Right cardiac atrium (tissue), 5 donors: ENCODE measurements around the gene RAB15. TPM values are rescaled to one million over a fixed set of nuclear protein-coding genes. Genes with fewer than 3 reads are reported as not detected.

Experiments
- ATAC-seq, 2 donors: fragments of 200-7000 bp; cut with Tn5 transposase; one replicate each; pipeline versions ENCODE4 v1.8.0 to v1.9.1; 2020; ENCODE audit warnings: moderate library complexity in 2 of 2, mild to moderate bottlenecking in 1 of 2
- DNase-seq, 3 donors: peaks; one replicate each; pipeline ENCODE4 v3.0.0-alpha.2; 2020
- H3K27ac ChIP-seq: one replicate; pipeline ENCODE4 v1.5.1; 2013; ENCODE audit warnings: mild to moderate bottlenecking, low read length, control low read depth, moderate library complexity
- H3K27me3 ChIP-seq: one replicate; pipeline ENCODE4 v1.6.1; 2013; ENCODE audit not compliant: control insufficient read depth, insufficient read depth
- H3K4me1 ChIP-seq: one replicate; pipeline ENCODE4 v1.6.1; 2013; ENCODE audit warnings: low read length; ENCODE audit not compliant: control insufficient read depth, insufficient read depth
- H3K4me3 ChIP-seq: one replicate; pipeline ENCODE4 v1.5.1; 2013; ENCODE audit warnings: low read length, control low read depth
- H3K9me3 ChIP-seq: one replicate; pipeline ENCODE4 v1.6.1; 2013; ENCODE audit warnings: low read length; ENCODE audit not compliant: control insufficient read depth
- WGBS: extraction: QIAGEN DNeasy Blood & Tissue Kit; methylation state at CpG from one replicate; pipeline ENCODE4 v1.1.7; 2013; 5-methylcytosine and 5-hydroxymethylcytosine counted together
- intact Hi-C, 4 donors: fragments of 100-400 bp; cut with DNase I; formaldehyde crosslinking; loops; one replicate each; pipeline versions ENCODE4 v1.11.0 to v1.14.0; 2022 to 2023
- polyA plus RNA-seq: library from polyadenylated mRNA; stranded (reverse); fragments of 200-250 nt; gene quantifications from one replicate; pipeline ENCODE4 v1.2.3, GENCODE V29; 2013
- total RNA-seq, 4 donors: library from RNA; stranded (reverse); fragmentation: NEBNext Ultra II Directional; extraction: Animal tissue kit (Norgen Biotek cat#: 25700); gene quantifications; one replicate each; pipeline ENCODE4 v1.2.1, GENCODE V29; 2021
- donor health status: healthy with polysubstance abuse.
- donor health status: DM: no; HTN: yes; CAD: no.
- donor health status: DM: no; HTN: no; CAD: no.
- donor health status: DM: no; HTN: yes; CAD: no; lungs with severe emphysema.
- donor health status: DM: yes; HTN: yes; CAD: no.

RAB15 gene
- total and polyA plus RNA-seq, 5 donors, result 12.7 to 48.1 (median 20.5) TPM

DNA sequence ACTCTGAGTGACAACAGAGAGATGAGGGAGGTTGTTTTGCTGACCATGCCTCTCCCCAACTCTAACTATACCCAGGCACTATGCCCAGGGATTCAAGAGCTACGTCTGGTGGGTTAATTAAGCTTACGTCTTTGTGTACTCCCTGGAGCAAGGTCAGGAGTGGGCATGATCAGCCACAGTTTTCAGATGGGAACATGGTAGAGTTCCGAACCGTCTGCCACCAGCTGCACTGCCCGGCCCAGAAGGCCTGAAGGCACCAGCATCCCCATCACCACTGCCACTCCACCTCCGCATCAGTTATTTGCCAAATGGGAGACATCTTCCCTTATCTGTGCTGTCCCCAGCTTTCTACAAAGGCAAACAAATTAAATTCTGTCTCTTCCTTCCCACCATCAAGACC lies 18.5 kb downstream of the RAB15 start:
- ATAC-seq, result no peak
- Histone ChIP-seq H3K27ac (no peak overlapping the region), H3K4me1 (peaks cover 4% of the 10 kb centered on the region), H3K9me3 (no peaks in the 10 kb centered on the region), H3K4me3 (no peak overlapping the region), H3K27me3 (no peaks in the 10 kb centered on the region)
- no peak for DNase-seq
- 84% methylated on average over 6 of the region's 6 CpGs for WGBS
- intact Hi-C loops, result no loop called here

GRCh38 chr14:64953310-64953654 lies 18.9 kb downstream of the RAB15 start:
- H3K27ac ChIP-seq, result no peak overlapping the region
- no peaks in the 10 kb centered on the region for H3K27me3 ChIP-seq
- DNase-seq (no peak), ATAC-seq (no peak)
- peaks cover 4% of the 10 kb centered on the region for H3K4me1 ChIP-seq
- H3K9me3 ChIP-seq, result no peaks in the 10 kb centered on the region
- intact Hi-C loops, result no loop called here
- WGBS, result 85% methylated on average over 8 of the region's 8 CpGs
- no peak overlapping the region for H3K4me3 ChIP-seq

- WGBS, result 68% methylated on average over 7 of the region's 7 CpGs
- intact Hi-C loops, result no loop called here
- DNase-seq (no peak), ATAC-seq (no peak)
- no peaks in the 10 kb centered on the region for H3K9me3 ChIP-seq
- peaks cover 4% of the 10 kb centered on the region for H3K4me1 ChIP-seq
- peak overlapping the region; percentile 59 for H3K27ac ChIP-seq
- H3K27me3 ChIP-seq, result no peaks in the 10 kb centered on the region
- no peak overlapping the region for H3K4me3 ChIP-seq
These were observed 19.4 kb downstream of the RAB15 start for GRCh38 chr14:64952598-64953309.

GRCh38 chr14:64951724-64952123 lies 20.4 kb downstream of the RAB15 start:
- DNase-seq, result peak in 1 of 3 donors; percentile 48
- Histone ChIP-seq H3K4me1 (peaks cover 4% of the 10 kb centered on the region), H3K9me3 (no peaks in the 10 kb centered on the region), H3K27ac (peak overlapping the region; percentile 59), H3K27me3 (no peaks in the 10 kb centered on the region), H3K4me3 (no peak overlapping the region)
- intact Hi-C loops, result no loop called here
- ATAC-seq, result peak; percentile 3 to 26

DNA sequence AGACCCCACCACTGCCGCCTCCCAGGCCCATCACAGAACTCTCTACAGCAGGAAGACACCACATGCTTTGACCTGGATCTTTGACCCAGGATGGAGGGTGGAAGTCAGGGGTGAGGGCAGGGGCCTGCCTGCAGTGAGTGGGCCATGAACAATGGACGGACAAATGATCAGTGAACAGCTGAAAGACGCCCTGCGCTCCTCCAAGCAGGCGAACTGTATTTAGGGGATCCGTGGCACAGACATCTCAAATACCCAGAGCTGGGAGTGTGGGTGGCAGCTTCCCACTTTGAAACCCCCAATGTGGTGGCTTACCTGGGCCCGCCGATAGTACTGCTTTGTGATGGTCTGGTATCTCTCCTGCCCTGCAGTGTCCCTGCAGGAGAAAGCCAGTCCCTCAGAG lies 20.8 kb downstream of the RAB15 start:
- intact Hi-C loops, result no loop called here
- no peaks in the 10 kb centered on the region for H3K9me3 ChIP-seq
- ATAC-seq, result peak in 1 of 2 donors; percentile 2
- WGBS, result 93% methylated on average over 8 of the region's 8 CpGs
- H3K27me3 ChIP-seq, result no peaks in the 10 kb centered on the region
- DNase-seq, result peak in 1 of 3 donors; percentile 49
- peak overlapping the region; percentile 59 for H3K27ac ChIP-seq
- no peak overlapping the region for H3K4me3 ChIP-seq
- peaks cover 4% of the 10 kb centered on the region for H3K4me1 ChIP-seq

DNA sequence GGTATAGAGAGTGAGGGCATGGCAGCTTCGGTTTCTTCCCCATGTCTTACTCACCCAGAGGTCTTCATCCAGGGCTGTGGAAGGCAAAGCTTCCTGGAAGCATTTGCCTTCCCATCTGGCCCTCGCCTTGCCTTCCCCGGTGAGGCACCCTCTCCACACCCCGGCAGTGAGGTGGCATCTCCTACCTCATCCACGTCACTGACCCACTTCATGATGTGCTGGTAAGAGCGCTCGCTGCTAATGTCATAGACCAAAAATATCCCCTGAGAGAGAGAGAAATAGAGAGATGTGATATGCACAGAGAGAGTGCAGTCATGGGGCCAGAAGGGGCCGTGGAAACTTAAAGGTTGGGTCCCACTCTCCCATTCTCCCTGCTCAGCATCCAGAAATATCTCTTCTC lies 21.2 kb downstream of the RAB15 start:
- 75% methylated on average over 8 of the region's 8 CpGs for WGBS
- Histone ChIP-seq H3K4me1 (peaks cover 4% of the 10 kb centered on the region), H3K27me3 (no peaks in the 10 kb centered on the region), H3K4me3 (peak overlapping the region; percentile 7), H3K9me3 (no peaks in the 10 kb centered on the region), H3K27ac (peak overlapping the region; percentile 87)
- ATAC-seq (peak; percentile 72 to 76), DNase-seq (peak; percentile 50 to 74 (median 50))
- intact Hi-C loops, result no loop called here

GRCh38 chr14:64948612-64949210 lies 23.4 kb downstream of the RAB15 start:
- Histone ChIP-seq H3K27ac (no peak overlapping the region), H3K4me1 (peaks cover 4% of the 10 kb centered on the region), H3K4me3 (no peak overlapping the region), H3K27me3 (no peaks in the 10 kb centered on the region), H3K9me3 (no peaks in the 10 kb centered on the region)
- ATAC-seq (no peak), DNase-seq (no peak)
- intact Hi-C loops, result no loop called here
- WGBS, result 91% methylated on average over 8 of the region's 8 CpGs

- Histone ChIP-seq H3K4me3 (no peak overlapping the region), H3K9me3 (no peaks in the 10 kb centered on the region), H3K27me3 (no peaks in the 10 kb centered on the region), H3K4me1 (peaks cover 2% of the 10 kb centered on the region), H3K27ac (no peak overlapping the region)
- DNase-seq, result peak in 1 of 3 donors; percentile 36
- 85% methylated on average over 28 of the region's 28 CpGs for WGBS
- intact Hi-C loops, result no loop called here
- ATAC-seq, result peak; percentile 2 to 10
These were observed 24.2 kb downstream of the RAB15 start for GRCh38 chr14:64947710-64948611.

DNA sequence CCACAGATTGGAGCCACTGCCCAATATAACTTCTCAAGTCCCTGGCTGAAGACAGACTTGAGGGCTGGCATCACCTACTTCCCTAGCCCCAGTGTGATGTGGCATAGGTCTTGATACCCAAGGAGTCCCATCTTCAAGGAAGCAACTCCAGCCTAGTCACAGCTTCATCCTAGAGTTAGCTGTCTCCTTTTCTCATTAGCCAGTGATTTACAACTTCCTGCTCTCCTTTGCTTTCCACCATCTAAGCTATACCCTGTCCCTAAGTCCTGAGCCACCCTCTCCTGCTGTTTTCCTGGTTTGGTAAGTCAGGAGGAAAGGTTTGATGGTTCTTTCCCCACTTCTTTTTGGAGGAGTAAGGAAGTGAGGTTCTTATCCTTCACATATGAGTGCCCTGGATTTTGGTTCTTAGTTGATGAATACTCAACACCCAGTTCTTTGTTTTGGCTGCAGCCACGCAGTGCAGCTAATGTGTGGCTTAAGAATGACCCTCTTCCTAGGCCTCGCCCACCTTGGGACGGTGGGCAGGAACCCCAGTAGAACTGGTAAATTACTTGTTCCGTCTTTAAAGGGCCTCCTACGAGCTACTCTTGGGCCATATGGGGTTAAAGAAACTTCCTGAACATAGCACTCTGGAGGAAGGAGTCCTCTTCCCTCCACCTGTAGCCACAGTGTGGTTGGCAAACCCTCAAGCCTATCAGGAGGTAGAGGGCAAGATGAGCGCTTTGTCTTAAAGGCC lies 25.7 kb downstream of the RAB15 start:
- DNase-seq, result no peak
- H3K4me1 ChIP-seq, result no peaks in the 10 kb centered on the region
- ATAC-seq, result no peak
- no peaks in the 10 kb centered on the region for H3K27me3 ChIP-seq
- no peaks in the 10 kb centered on the region for H3K9me3 ChIP-seq
- WGBS, result 93% methylated on average over 6 of the region's 6 CpGs
- H3K4me3 ChIP-seq, result no peak overlapping the region
- H3K27ac ChIP-seq, result no peak overlapping the region
- intact Hi-C loops, result no loop called here

DNA sequence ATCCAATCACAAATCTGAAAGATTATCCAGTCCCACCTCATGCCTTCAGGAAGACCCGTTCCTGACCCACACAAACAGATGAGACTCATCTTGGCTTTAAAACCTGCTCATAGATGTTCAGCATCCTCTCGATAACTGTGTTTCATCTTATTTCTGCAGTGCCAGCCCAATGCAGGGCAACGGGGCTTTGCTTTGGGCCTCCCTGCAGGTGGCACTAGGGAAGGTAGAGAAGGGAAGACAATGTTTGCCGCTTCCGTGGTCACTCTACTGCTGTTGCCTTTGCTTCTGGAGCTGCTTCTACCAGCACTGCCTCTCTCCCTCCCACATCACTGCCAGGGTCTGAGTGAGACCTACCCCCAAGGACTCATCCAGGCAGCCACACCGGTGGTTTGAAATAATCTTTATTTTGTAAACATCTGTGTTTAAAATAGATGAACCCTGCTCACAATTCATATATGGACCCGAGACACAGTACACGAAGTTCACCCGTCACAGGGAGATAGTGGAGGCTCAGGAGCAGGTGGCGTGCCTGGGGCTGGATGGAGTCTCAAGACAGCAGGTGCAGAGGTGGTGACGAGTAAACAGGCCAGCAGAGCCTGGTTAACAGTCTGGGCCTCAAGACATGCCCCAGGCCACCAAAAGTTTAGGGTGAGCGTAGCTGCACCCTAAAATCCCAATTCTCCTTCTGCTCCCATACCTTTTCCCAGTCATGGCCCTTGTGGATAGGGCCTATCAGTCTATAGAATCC lies 26.5 kb downstream of the RAB15 start:
- H3K9me3 ChIP-seq, result no peaks in the 10 kb centered on the region
- H3K4me1 ChIP-seq, result no peaks in the 10 kb centered on the region
- DNase-seq (no peak), ATAC-seq (no peak)
- H3K27me3 ChIP-seq, result no peaks in the 10 kb centered on the region
- intact Hi-C loops, result no loop called here
- H3K27ac ChIP-seq, result no peak overlapping the region
- no peak overlapping the region for H3K4me3 ChIP-seq
- WGBS, result 91% methylated on average over 12 of the region's 12 CpGs
